Breast epithelium (tissue), 4 donors: ENCODE data around the gene CCNH. TPM values are rescaled to one million over a fixed set of nuclear protein-coding genes. Genes with fewer than 3 reads are reported as not detected.

Experiments
- DNase-seq, 2 donors: peaks; one replicate each; pipeline ENCODE4 v3.0.0-alpha.2; 2019; ENCODE audit warnings: low spot score in 2 of 2
- H3K27ac ChIP-seq, 2 donors: fragments of 200-600 bp; sonication (generic) in 1 of 2; one replicate each; pipeline ENCODE4 v1.5.1; 2016 to 2019; ENCODE audit warnings: mild to moderate bottlenecking in 1 of 2
- H3K27me3 ChIP-seq, 2 donors: fragments of 200-600 bp; sonication (generic) in 1 of 2; one replicate each; pipeline versions ENCODE4 v1.5.1 to v1.6.0; 2017 to 2019; ENCODE audit warnings: control low read depth in 1 of 2, mild to moderate bottlenecking in 1 of 2
- H3K36me3 ChIP-seq: fragments of 200-600 bp; one replicate; pipeline ENCODE4 v1.5.1; 2019
- H3K4me1 ChIP-seq, 2 donors: fragments of 200-600 bp; sonication (generic); one replicate each; pipeline ENCODE4 v1.5.1; 2016 to 2019; ENCODE audit warnings: control low read depth in 1 of 2
- H3K4me3 ChIP-seq, 3 donors: fragments of 200-600 bp; sonication (generic); 1 replicate in 2 of 3; 2 replicates in 1 of 3; pipeline ENCODE4 v1.5.1; 2016 to 2019; ENCODE audit warnings: mild to moderate bottlenecking in 3 of 3, moderate library complexity in 2 of 3
- H3K9me3 ChIP-seq, 2 donors: fragments of 200-600 bp; sonication (generic) in 1 of 2; one replicate each; pipeline ENCODE4 v1.5.1; 2016 to 2019; ENCODE audit warnings: control low read depth in 1 of 2
- CTCF ChIP-seq, 3 donors: fragments of 450-650 bp; IDR thresholded peaks; one replicate each; pipeline ENCODE4 v1.5.1; 2016 to 2017; ENCODE audit warnings: antibody characterized with exemption in 3 of 3, mild to moderate bottlenecking in 3 of 3, moderate library complexity in 3 of 3
- POLR2A ChIP-seq: fragments of 450-650 bp; IDR thresholded peaks from one replicate; pipeline ENCODE4 v1.6.1; 2016; ENCODE audit warnings: antibody characterized with exemption, mild to moderate bottlenecking, moderate library complexity
- POLR2AphosphoS5 ChIP-seq, 3 donors: sonication (generic); formaldehyde crosslinking; IDR thresholded peaks; one replicate each; pipeline ENCODE4 v1.6.1; 2017; ENCODE audit warnings: antibody characterized with exemption in 3 of 3
- intact Hi-C: fragments of 100-400 bp; cut with DNase I; formaldehyde crosslinking; loops from one replicate; pipeline ENCODE4 v1.15.1; 2023; ENCODE audit warnings: low total_unique reads
- total RNA-seq, 3 donors: library from RNA; depleted of rRNA; stranded (reverse); fragments of >200 nt; gene quantifications; one replicate each; pipeline ENCODE4 v1.1.0, GENCODE V29; 2016

Gene CCNH
- total RNA-seq, 3 donors from 2014 or later, result 146 to 211 (median 174) TPM

GRCh38 chr5:87438231-87438630 lies 25.5 kb upstream of the CCNH start:
- TF ChIP-seq POLR2A, result no peak
- no peak for TF ChIP-seq CTCF (IDR thresholded peaks at IDR 0.05)
- no peak for TF ChIP-seq POLR2AphosphoS5 (IDR thresholded peaks at IDR 0.05)
- DNase-seq, result no peak
- no peaks in the 10 kb centered on the region for H3K36me3 ChIP-seq
- H3K27ac ChIP-seq, result no peak overlapping the region
- H3K4me3 ChIP-seq, result no peak overlapping the region
- intact Hi-C loops, result no loop called here
- H3K9me3 ChIP-seq, result no peaks in the 10 kb centered on the region
- H3K4me1 ChIP-seq, result no peaks in the 10 kb centered on the region
- H3K27me3 ChIP-seq, result no peaks in the 10 kb centered on the region

GRCh38 chr5:87437724-87438123 lies 25.0 kb upstream of the CCNH start:
- TF ChIP-seq POLR2AphosphoS5 (IDR thresholded peaks at IDR 0.05) (no peak), CTCF (IDR thresholded peaks at IDR 0.05) (no peak), POLR2A (no peak)
- intact Hi-C loops, result no loop called here

GRCh38 chr5:87435144-87435694 lies 22.5 kb upstream of the CCNH start:
- no peaks in the 10 kb centered on the region for H3K27me3 ChIP-seq
- TF ChIP-seq CTCF (IDR thresholded peaks at IDR 0.05), result no peak
- TF ChIP-seq POLR2A, result no peak
- TF ChIP-seq POLR2AphosphoS5 (IDR thresholded peaks at IDR 0.05), result no peak
- H3K36me3 ChIP-seq, result no peaks in the 10 kb centered on the region
- no peaks in the 10 kb centered on the region for H3K4me1 ChIP-seq
- H3K9me3 ChIP-seq, result no peaks in the 10 kb centered on the region
- DNase-seq, result no peak
- intact Hi-C loops, result no loop called here
- H3K4me3 ChIP-seq, result no peak overlapping the region
- H3K27ac ChIP-seq, result no peak overlapping the region

More at GRCh38 chr5:87437724-87438123, 25.0 kb upstream of the CCNH start:
- Histone ChIP-seq H3K36me3 (no peaks in the 10 kb centered on the region), H3K27ac (no peak overlapping the region), H3K27me3 (no peaks in the 10 kb centered on the region), H3K4me3 (no peak overlapping the region), H3K9me3 (no peaks in the 10 kb centered on the region), H3K4me1 (no peaks in the 10 kb centered on the region)
- no peak for DNase-seq

- DNase-seq, result no peak
Observed at GRCh38 chr5:87434461-87434860, 21.7 kb upstream of the CCNH start.

GRCh38 chr5:87433945-87434344 lies 21.2 kb upstream of the CCNH start:
- Histone ChIP-seq H3K36me3 (no peaks in the 10 kb centered on the region), H3K4me3 (no peak overlapping the region), H3K27me3 (no peaks in the 10 kb centered on the region), H3K9me3 (no peaks in the 10 kb centered on the region), H3K4me1 (no peaks in the 10 kb centered on the region), H3K27ac (no peak overlapping the region)
- intact Hi-C loops, result no loop called here
- DNase-seq, result no peak
- TF ChIP-seq CTCF (IDR thresholded peaks at IDR 0.05) (no peak), POLR2AphosphoS5 (IDR thresholded peaks at IDR 0.05) (no peak), POLR2A (no peak)

More at GRCh38 chr5:87434461-87434860, 21.7 kb upstream of the CCNH start:
- TF ChIP-seq POLR2A (no peak), CTCF (IDR thresholded peaks at IDR 0.05) (no peak), POLR2AphosphoS5 (IDR thresholded peaks at IDR 0.05) (no peak)
- no peak overlapping the region for H3K27ac ChIP-seq
- no peak overlapping the region for H3K4me3 ChIP-seq
- no peaks in the 10 kb centered on the region for H3K9me3 ChIP-seq
- H3K27me3 ChIP-seq, result no peaks in the 10 kb centered on the region
- no peaks in the 10 kb centered on the region for H3K4me1 ChIP-seq
- H3K36me3 ChIP-seq, result no peaks in the 10 kb centered on the region
- intact Hi-C loops, result no loop called here
